ENCODE data around the gene ASTN2.

ASTN2 gene

GRCh38 chr9:116377179-116377798 is 1037.6 kb downstream of the ASTN2 start:
- Histone ChIP-seq H3K4me1 (peaks cover 0 to 20% (median 10%) of the 10 kb centered on the region in 10 experiments; a peak in 14 of 20 replicates), H3K4me2 (no peak overlapping the region), H3K27ac (no peak overlapping the region)

More at GRCh38 chr9:116377179-116377798, 1037.6 kb downstream of the ASTN2 start:
- no peaks in the 10 kb centered on the region for H3K27me3 ChIP-seq
- H3K4me3 ChIP-seq: no peak overlapping the region
- TF ChIP-seq Cebpa-rat (IDR thresholded peaks at IDR 0.05): no peak
- no peaks in the 10 kb centered on the region for H3K9me3 ChIP-seq (replicated peaks in 1 of 11)
- no peaks in the 10 kb centered on the region for H3K36me3 ChIP-seq
- H3K9ac ChIP-seq: no peak overlapping the region
- no peaks in the 10 kb centered on the region for H4K20me1 ChIP-seq

Measured in BLaER1 treated with 17β-estradiol and CSF1 and Interleukin-3, amounts not matched to agents 10 nM and 100 nM (cell line).